Measurements from ENCODE around the gene TMEM221.

Gene TMEM221

GRCh38 chr19:17406887-17407196 is 41.6 kb downstream of the TMEM221 start:
- FAIRE-seq (no peak), DNase-seq (ENCODE audit: insufficient read length, low spot score) (no peak)

- DNase-seq (ENCODE audit: insufficient read length, low spot score) (no peak), FAIRE-seq (no peak)
Observed at GRCh38 chr19:17406046-17406886, 42.2 kb downstream of the TMEM221 start.

GRCh38 chr19:17405250-17406045 is 43.0 kb downstream of the TMEM221 start, which contains the start of gene BST2:
BST2 (minus strand) TSS chr19:17405630; CDS start chr19:17405575, 55 bp downstream.
- peak; percentile 93 for DNase-seq (ENCODE audit: insufficient read length, low spot score)

DNA sequence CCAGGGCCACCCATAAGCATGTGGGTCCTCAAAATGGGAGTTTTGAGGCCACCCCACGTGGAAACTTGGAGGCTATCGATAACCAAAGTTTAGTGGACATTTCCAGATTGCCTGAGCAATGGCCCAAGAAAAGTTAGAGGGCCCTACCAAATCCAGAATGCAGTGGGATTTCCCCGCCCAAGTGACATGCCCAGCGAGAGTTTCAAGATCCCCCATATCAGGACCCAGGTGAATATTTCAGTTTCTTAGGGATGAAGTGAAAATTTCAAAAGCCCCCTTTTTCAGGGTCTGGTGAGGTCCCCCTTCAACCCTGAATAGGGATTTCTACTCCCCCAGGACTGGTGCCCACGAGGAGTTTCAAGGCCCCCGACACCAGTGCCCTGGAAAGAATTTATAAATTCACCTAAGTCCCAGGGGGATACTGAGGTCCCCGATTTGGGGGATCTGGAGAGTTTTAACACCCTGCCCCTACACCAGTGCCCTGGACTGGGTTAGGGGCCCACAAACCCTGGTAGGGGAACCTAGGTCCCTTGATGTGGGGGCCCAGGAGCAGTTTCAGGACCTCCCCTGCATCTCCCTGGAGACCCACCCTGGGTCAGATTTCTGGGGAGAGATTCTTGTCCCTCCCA is 43.7 kb downstream of the TMEM221 start:
- FAIRE-seq: peak; percentile 79
- DNase-seq (ENCODE audit: insufficient read length, low spot score): no peak

More at GRCh38 chr19:17405250-17406045, 43.0 kb downstream of the TMEM221 start, which contains the start of gene BST2:
- peak; percentile 97 for FAIRE-seq

DNA sequence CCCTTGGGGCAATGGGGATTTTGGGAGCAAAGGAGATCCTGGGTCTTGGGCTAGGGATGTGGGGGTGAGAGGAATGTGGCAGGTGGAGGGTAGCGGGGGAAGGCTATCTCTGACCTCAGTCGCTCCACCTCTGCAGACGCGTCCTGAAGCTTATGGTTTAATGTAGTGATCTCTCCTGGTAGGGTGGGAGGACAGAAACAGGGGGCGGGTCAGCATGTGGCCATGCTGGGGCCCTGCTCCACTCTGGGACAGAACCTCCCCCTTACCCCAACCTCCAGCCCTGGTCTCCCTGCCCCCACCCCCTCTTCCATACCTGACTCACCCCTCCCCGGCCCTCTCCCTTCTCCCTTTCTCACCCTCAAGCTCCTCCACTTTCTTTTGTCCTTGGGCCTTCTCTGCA is 44.5 kb downstream of the TMEM221 start:
- FAIRE-seq: no peak

GRCh38 chr19:17402982-17403855 is 45.2 kb downstream of the TMEM221 start:
- FAIRE-seq: no peak
- no peak for DNase-seq (ENCODE audit: insufficient read length, low spot score)

More for the DNA sequence above, 44.5 kb downstream of the TMEM221 start:
- DNase-seq (ENCODE audit: insufficient read length, low spot score): no peak

- DNase-seq (ENCODE audit: insufficient read length, low spot score) (no peak), FAIRE-seq (no peak)
Observed at GRCh38 chr19:17401628-17402027, 46.8 kb downstream of the TMEM221 start.

- DNase-seq (ENCODE audit: insufficient read length, low spot score): no peak
- FAIRE-seq: no peak
Observed at GRCh38 chr19:17398902-17399527, 49.5 kb downstream of the TMEM221 start.

- peak; percentile 72 for DNase-seq (ENCODE audit: insufficient read length, low spot score)
- peak; percentile 81 for FAIRE-seq
Observed at GRCh38 chr19:17394891-17395415, 53.5 kb downstream of the TMEM221 start.

DNA sequence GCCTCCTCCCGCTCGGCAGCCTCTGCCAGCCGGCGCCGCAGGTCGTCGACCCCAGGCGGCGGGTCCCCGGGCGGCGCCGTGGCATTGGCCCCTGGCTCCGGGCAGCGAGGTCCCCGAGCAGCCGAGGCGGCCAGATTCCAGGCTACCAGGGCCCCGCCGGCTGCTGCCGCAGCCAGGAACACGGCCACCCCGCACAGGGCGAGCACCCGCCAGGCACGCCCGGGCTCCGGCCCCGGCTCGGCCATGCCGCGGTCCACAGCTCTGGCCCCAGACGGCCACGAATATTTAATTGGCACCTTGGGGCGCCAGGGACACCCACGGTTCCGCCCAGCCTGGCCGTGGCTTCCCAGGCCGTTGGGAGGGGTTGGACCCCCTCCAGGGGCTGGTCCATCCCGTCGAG is 54.6 kb downstream of the TMEM221 start, which contains the start of gene CCDC194:
TSS of gene CCDC194 (minus strand) at position 283 of the 400 bp plus-strand sequence. CDS start at position 245, 38 bp downstream.
- DNase-seq (ENCODE audit: insufficient read length, low spot score) (no peak), FAIRE-seq (no peak)

- no peak for FAIRE-seq
- no peak for DNase-seq (ENCODE audit: insufficient read length, low spot score)
Observed at GRCh38 chr19:17393002-17393401, 55.5 kb downstream of the TMEM221 start.

GRCh38 chr19:17391371-17392151 is 56.9 kb downstream of the TMEM221 start:
- no peak for DNase-seq (ENCODE audit: insufficient read length, low spot score)
- FAIRE-seq: peak; percentile 90

DNA sequence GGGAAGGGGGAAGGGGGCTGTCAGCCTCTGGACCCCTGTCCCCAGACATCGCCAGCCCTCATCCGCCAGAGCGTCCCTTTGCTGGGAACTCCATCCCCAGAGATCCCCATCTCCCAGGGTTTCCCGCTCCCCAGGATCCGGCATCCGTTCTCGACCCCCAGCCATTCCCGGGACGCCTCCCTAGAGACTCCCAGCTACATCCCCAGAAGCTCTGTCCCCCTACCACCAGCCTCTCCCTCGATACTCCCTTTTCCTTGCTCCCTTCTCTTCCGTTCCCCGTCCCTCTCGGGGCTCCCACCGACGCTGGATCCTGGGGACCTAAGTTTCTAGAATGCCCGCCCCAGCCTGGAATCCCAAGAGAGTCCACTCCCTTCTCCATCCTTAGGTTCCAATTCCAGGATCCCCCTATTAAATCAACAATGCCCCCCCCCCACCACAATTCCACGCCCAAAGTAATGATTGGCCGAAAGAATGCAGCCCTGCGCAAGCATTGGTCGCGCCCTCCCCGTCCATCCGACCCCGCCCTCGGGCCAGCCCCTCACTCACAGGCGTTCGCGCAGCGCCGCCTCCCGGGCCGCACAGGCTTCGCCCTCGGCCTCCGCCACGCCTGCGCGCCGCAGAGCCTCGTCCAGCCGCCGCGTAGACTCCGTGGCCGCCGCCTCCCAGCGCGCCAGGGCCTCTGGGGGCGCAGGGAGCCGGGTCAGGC is 57.6 kb downstream of the TMEM221 start:
- DNase-seq (ENCODE audit: insufficient read length, low spot score): peak; percentile 97
- no peak for FAIRE-seq

- no peak for FAIRE-seq
- DNase-seq (ENCODE audit: insufficient read length, low spot score): no peak
Observed at GRCh38 chr19:17389957-17390664, 58.4 kb downstream of the TMEM221 start.

DNA sequence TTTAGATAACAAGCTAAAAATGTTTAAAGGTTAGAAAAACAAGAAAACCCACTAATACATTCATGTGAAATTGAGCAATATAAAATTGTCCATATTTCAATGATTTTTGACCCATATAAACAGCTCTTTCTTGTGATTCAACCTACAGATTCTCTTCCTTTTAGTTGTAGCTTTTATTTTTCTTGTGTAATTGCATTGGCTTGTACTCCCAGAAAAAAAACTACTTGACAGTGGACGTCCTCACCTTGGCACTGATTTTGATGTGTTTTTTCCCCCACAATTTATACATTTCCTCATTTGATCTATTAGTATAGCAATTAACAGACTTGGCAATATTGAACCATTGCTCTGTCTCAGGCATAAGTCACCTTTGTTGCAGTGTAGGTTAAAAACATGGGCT is 59.2 kb downstream of the TMEM221 start:
- no peak for FAIRE-seq
- DNase-seq (ENCODE audit: insufficient read length, low spot score): no peak

GRCh38 chr19:17385878-17386611 is 62.4 kb downstream of the TMEM221 start:
- FAIRE-seq: peak; percentile 44
- DNase-seq (ENCODE audit: insufficient read length, low spot score): peak; percentile 57
